GM21390 (cell line): ENCODE measurements around the gene FAM149A.

Source experiments
- ATAC-seq: cut with Tn5 transposase; IDR thresholded peaks from one replicate; pipeline ENCODE4 v1.9.1; 2021; ENCODE audit not compliant: unreplicated experiment

FAM149A gene

DNA sequence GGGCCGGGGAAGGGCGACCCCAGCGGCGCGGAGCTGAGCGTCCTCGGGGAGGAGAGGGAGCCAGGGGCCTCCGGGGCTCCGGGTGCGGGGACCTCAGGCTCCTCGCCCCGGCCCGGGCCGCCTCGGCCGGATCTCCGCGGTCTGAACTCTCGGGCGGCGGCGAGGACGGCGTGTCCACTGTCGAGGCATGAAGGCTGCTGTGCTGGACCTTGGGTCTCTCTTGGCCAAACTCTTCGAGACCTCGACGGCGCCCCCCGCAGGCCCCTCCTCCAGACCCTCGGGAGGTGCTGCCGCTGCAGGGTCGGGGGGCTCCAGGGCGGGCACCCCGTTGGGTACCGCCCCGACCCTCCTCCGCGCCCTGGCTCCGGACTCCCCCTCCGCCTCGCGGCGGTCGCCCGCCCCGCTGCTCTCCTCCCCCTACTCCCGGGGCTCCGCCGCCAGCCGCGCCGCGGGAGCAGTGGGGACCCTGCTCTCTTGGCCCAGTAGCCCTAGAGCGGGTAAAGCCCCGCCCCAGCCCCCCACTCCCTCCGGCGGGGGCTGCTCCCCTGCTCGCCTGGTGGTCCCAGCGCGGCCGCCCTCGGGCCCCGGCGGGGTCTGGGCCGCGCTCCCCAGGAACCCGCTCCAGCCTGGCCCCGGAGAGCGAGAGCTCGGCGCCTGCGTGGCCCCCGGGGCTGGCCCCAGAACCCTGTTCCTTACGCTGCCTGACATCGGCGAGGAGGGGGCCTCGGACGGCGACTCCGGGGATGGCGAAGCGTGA is 564 bp downstream of the FAM149A start:
- peak; percentile 38 for ATAC-seq

DNA sequence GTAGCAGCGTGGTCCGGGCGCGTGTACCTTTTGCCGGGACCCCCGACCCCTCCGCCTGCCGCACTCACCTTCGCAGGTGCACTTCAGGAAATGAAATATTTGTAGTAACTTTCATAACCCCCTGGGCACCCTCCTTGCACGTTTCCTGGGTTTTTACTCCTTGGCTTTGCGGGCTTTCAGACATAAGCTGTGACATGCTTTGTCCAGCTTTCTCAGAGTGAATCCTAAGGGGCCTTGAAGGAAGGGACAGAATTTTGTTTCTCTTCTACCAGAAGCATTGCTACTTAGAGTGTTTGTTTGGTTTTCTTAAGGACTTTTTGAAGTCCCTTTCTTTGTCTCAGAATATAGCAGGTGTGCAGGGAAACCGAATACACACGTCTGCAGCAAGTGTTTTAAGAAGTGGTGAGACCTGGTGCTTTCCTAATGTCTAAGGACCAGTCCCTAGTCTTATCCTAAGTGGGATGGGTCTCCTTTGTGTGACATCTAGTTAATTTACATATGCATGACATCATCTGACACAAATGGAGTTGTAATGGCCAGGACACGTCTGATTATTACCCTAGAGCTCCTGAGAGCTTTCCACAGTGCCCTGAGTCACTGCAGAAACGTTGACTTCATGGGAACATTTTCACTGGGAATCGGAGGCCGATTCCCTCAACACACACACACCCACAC is 1.3 kb downstream of the FAM149A start:
- ATAC-seq: no peak

- no peak for ATAC-seq
Measured at GRCh38 chr4:186107947-186108346, 3.4 kb downstream of the FAM149A start.

DNA sequence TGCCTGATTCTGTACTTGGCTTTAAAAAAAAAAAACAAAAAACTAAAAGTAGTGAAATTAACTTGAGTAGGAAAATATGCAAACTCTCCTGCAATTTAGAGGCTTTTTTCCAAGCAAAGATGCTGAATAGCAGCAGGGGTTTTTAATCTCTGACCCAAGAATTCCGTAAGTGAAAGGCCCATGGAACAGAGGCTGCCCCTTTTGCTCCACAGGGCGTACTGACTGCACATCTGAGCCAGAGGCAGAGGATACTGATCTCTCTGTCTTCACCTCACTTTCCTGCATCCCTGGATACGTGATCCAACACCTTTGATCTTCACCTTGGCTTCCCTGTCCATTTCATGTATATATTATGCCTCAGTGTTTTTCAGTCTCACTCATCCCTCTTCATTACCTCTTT is 3.9 kb downstream of the FAM149A start:
- ATAC-seq: no peak

DNA sequence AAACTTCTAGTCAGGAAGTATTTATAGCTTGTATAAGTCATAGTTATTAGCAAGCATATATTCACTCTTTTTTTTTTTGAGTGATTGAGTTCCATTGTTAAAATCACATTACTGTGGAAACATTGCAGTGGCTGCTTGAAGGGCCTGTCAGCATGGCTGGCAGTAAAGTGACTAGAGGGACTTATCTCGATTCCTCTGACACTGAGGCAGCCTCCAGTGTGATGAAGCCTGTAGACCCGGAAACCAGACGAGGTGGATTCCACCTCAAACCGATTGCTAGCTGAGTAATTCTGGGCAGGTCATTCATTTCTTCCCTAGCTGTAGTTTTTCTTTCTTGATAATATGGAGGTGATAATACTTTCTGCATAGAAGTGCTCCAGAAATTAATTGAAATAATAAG is 4.7 kb downstream of the FAM149A start:
- no peak for ATAC-seq

- ATAC-seq: no peak
Measured at GRCh38 chr4:186116697-186117096, 12.2 kb downstream of the FAM149A start.

DNA sequence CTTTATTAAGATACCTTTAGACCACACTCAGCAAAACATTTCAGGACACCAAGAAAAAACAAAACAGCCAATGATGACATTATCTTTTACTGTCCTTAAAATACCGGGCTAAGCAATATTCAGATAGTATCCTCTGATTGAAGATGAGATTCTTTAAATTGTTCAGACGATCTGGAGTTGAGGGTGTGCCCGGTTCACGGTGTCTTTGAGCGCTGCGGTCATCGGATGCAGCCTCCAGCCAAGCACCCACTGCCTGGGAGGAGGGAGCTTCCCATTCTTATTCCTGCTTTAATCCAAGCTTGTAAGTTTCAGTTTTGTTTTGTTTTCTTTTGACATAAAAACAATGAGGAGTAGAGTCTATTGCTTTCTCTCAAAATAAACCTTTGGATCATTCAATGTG is 14.1 kb downstream of the FAM149A start:
- ATAC-seq: no peak

DNA sequence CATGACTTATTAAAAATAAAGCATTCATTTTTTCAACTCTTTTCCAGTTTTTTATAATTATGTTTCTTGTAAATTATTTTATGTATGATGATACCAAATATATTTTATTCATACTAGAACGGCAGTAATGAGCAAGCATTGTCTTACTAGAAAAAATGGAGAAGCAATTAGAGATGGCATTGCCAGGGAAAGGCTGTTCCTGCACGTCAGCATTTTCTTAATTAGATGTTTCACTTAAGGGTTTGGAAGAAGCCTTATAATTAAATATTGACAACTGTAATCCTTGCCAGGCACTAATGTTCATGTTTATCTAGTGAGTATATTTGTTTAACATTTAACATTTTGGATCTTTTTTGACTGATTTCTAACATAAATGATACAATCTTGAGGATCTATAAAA is 16.6 kb downstream of the FAM149A start:
- no peak for ATAC-seq

- ATAC-seq: no peak
Measured at GRCh38 chr4:186128842-186129241, 24.3 kb downstream of the FAM149A start.

DNA sequence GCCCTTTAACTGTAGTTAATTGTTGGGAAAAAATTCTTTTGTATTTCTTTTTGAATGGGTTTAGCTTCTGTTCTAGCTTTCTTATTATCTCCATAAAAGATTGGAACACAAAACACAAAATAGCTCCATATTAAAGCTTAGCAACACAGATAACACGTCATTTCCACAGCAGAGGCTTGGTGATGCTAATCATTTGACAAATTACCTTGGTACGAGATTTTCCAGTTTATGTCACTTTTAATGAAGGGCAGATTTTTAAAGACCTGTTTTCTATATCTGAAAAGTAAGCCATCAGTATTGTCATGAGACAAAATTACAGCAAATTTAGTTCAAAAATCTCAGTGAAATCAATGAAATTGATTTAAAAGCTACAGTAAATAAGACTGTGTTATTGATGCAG is 27.4 kb downstream of the FAM149A start:
- no peak for ATAC-seq

GRCh38 chr4:186132577-186133242 is 28.2 kb downstream of the FAM149A start:
- no peak for ATAC-seq

GRCh38 chr4:186134257-186134656 is 29.8 kb downstream of the FAM149A start:
- ATAC-seq: peak; percentile 99

DNA sequence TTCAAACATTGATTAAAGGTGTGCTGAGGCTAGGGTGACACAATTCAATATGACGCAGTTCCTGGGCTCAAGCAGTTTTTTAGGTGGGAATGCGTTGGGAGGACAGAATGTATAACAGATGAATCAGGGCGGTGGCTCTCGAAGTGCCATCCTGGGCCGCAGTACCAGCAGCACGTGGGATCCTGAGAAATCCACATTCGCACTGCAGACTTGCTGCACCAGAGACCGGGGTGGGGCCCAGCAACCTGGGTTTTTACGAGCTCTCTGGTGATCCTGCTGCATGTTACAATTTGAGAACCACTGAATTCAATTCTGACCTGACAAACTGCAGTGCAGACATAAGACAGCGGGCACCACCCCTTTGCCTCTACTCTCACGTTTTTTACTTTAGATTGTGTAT is 30.4 kb downstream of the FAM149A start:
- ATAC-seq: no peak

DNA sequence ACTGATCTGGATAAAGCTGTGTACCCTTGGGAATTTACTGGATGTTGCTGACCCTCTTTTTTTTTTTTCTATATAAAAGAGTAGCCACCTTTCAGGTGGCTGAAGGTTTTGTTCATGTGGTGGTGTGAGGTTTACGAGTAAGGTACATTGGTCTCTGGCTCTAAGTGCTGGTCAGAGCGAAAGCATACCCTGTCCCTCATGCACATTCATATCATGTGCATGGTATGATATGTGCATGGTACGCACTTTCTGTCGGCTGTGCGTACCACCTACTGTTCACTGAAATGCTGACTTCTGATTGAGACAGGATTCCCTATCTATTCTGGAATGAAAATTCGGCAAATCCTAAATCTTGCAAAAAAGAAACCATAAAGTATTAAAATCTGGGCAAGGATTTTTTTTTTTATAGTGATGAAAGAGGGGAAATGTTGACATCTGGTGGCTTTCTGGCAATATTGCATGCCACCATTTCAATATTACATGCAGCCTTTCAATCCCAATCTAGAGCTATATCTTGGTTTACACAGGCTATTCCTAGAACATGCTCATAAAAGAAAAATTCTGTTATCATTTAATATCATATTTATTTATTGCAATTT is 32.8 kb downstream of the FAM149A start:
- ATAC-seq: peak; percentile 36

DNA sequence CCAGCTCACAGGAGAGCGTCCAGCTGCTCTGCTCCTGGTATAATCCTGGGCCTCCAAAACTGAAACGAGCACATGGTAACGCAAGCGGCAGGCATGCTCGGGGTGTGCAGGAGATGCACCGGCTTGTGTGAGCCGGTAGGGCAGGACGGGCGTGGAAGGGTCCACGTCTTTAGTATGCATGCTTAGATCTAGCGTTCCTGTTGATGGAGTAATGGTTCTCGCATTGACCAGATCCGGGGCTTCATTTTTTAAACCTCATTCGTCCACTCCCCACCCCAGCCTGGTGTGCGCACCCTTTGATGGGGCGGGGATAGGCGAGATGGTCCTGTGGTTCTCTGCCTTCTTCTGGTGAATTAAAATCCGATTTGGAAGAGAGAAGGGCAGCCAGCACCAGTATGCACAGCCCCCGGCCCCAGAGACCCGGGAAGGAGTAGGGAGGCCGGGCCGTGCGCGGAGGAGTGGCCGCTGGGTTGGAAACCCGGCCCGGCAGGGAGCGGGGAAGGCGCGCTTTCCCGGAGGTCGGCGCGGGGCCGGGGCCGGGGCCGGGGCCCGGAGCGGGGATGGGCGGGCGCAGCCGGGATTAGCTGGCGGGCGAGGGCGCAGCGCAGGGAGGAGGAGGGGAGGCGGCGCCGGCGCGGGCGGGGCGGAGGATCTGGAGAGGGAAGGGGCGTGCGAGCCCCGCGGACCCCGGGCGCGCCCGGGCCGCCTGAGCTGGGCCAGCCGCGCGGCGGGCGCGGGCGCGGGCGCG is 39.9 kb downstream of the FAM149A start:
- ATAC-seq: peak; percentile 39

- peak; percentile 39 for ATAC-seq
Measured at GRCh38 chr4:186144946-186145569, 40.6 kb downstream of the FAM149A start.

DNA sequence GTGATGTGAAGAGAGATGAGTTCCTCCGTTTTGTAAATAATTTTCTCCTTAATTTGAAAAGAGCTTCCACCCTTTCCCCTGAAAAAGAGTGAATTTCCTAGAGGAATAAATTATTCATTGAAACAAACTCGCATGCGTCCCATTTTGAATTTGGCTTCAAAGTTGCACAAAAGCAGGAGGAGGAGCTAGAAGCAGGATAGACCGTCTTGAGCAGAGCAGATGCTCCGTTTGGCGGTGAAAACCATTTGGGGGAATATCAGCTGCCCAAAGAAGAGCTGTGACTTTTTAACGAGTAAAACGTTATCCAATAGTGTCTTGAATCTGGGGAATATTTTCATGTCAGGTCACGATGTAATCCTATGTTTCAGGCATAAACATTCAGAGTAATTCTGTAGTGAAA is 42.0 kb downstream of the FAM149A start:
- ATAC-seq: no peak

DNA sequence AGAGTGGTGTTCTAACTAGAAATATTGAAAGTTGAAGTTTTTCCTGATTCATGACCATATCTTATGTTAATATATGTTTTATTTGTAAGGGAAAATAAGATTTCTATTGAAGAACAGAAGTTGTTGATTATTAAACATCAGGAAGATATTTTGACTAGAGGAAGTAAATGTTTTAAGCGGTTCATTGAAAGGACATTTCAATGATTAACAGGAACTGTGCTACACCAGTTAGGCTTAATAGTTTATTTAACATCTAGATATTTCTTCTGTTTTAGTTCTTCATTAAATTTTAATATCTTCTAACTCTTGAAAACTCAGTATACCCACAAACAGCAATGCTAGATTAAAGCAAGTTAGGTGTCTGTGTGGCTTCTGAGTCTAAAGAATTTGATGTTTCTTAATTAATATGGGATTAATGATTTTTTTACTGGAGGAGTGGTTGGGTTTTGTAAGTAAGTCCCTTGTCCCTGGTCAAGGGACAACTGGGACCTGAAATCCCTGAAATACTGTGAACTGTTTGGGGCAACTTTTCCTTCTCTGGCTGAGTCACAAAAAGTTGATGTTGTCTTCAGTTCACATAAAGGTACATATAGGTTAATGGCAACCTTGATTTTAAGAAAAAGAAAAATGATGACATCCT is 44.0 kb downstream of the FAM149A start:
- no peak for ATAC-seq

DNA sequence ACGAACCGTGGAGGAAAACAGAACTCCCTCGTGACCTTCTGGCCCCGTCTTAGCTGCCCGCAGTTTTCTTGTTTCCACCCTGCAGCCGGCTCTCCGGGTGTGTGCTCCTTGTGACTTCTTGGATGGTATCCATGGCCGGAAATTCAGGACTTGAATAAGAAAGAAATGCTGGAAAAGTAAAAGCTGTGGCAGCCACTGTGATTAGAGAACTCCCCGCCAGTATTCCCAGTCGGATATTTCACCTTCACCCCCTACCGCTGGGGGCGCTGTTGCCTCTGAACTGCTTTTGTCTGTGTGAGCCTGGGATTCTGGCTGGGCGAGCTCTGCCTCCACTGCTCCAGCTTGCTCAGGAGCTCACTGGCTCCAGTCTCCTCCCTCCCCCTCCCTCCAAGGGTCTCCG is 45.4 kb downstream of the FAM149A start:
- no peak for ATAC-seq

- no peak for ATAC-seq
Measured at GRCh38 chr4:186150926-186151325, 46.4 kb downstream of the FAM149A start.
